GM06990 (cell line): Measurements from ENCODE around the gene ACSM6.

Experiments
- DNase-seq: peaks from one replicate; pipeline ENCODE4 v3.0.0-alpha.2; 2011; ENCODE audit not compliant: insufficient read length; ENCODE audit errors: extremely low read depth
- H3K27me3 ChIP-seq: replicated peaks from 2 replicates; pipeline ENCODE4 v1.6.0; 2011; ENCODE audit warnings: low read length; ENCODE audit not compliant: control insufficient read depth, insufficient read depth
- H3K36me3 ChIP-seq: 2 replicates; pipeline ENCODE4 v1.5.1; 2011; ENCODE audit warnings: low read length; ENCODE audit not compliant: control insufficient read depth, insufficient read depth
- H3K4me3 ChIP-seq: replicated peaks from 2 replicates; pipeline ENCODE4 v1.5.1; 2011; ENCODE audit warnings: low read depth, mild to moderate bottlenecking, control low read depth, low read length
- TF ChIP-seq, protein P1 (sequence below): IDR thresholded peaks from 2 replicates; pipeline ENCODE4 v1.5.1; 2011; ENCODE audit warnings: low read length, control low read depth, mild to moderate bottlenecking, inconsistent platforms; ENCODE audit not compliant: insufficient read depth, poor library complexity, severe bottlenecking

ACSM6 gene

DNA sequence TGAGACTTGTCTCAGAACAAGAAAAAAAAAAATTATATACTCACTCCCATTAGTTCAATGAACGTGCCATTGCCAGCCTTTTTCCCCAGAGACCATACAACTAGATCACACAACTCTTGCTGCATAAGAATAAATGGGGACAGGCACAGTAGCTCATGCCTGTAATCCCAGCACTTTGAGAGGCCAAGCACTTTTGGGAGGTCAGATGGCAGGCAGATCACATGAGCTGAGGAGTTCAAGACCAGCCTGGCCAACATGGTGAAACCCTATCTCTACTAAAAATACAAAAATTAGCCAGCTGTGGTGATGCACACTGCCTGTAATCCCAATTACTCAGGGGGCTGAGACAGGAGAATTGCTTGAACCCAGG is 83.1 kb downstream of the ACSM6 start:
- H3K4me3 ChIP-seq: no peak overlapping the region
- TF ChIP-seq, protein P1, sequence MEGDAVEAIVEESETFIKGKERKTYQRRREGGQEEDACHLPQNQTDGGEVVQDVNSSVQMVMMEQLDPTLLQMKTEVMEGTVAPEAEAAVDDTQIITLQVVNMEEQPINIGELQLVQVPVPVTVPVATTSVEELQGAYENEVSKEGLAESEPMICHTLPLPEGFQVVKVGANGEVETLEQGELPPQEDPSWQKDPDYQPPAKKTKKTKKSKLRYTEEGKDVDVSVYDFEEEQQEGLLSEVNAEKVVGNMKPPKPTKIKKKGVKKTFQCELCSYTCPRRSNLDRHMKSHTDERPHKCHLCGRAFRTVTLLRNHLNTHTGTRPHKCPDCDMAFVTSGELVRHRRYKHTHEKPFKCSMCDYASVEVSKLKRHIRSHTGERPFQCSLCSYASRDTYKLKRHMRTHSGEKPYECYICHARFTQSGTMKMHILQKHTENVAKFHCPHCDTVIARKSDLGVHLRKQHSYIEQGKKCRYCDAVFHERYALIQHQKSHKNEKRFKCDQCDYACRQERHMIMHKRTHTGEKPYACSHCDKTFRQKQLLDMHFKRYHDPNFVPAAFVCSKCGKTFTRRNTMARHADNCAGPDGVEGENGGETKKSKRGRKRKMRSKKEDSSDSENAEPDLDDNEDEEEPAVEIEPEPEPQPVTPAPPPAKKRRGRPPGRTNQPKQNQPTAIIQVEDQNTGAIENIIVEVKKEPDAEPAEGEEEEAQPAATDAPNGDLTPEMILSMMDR: no peak
- no peak for DNase-seq
- H3K36me3 ChIP-seq: no peaks in the 10 kb centered on the region; the same call in none of the 2 replicates
- H3K27me3 ChIP-seq: no peaks in the 10 kb centered on the region

DNA sequence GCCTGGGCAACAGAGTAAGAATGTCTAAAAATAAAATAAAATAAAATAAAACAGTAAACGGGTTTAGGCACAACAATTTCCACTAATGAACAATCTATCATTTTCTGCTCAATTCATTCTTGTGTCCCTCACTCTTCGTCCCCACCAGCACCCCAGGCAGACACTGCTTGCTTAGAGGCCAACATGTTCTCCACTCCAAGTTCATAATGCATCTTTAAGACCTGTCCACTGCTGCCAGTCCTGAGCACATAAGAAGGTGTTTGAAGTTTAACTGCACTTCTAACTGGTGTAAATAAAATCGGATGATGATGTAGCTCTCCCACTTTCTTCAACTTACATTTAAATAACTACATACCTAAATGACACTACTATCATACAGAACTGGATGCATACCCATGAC is 83.6 kb downstream of the ACSM6 start:
- no peak overlapping the region for H3K4me3 ChIP-seq

More for the DNA sequence above, 83.6 kb downstream of the ACSM6 start:
- TF ChIP-seq, protein P1: no peak
- H3K27me3 ChIP-seq: no peaks in the 10 kb centered on the region
- H3K36me3 ChIP-seq: no peaks in the 10 kb centered on the region; the same call in none of the 2 replicates
- no peak for DNase-seq
